Epithelial cell of proximal tubule (primary cell): ENCODE results near the gene SCRN2. TPM values are rescaled to one million over a fixed set of nuclear protein-coding genes. Genes with fewer than 3 reads are reported as not detected.

Experiments used
- DNase-seq: peaks from one replicate; pipeline ENCODE4 v3.0.0-alpha.2; 2011; ENCODE audit warnings: low read depth
- H3K4me3 ChIP-seq: 2 replicates; pipeline ENCODE4 v1.5.1; 2011; ENCODE audit warnings: low read depth, mild to moderate bottlenecking, low read length
- total RNA-seq: library from RNA; depleted of rRNA; stranded (reverse); fragments of >200 nt; gene quantifications from 2 replicates; pipeline ENCODE4 v1.2.3, GENCODE V29; 2015
- TF ChIP-seq, protein P1 (sequence below): conservative IDR thresholded peaks from 2 replicates; pipeline ENCODE4 v1.5.1; 2012; ENCODE audit warnings: low read depth, mild to moderate bottlenecking, low read length

Gene SCRN2
- total RNA-seq, 1 donor from 2014 or later = 21.2 TPM

GRCh38 chr17:47803751-47804150 lies 37.3 kb downstream of the SCRN2 start:
- TF ChIP-seq, protein P1, sequence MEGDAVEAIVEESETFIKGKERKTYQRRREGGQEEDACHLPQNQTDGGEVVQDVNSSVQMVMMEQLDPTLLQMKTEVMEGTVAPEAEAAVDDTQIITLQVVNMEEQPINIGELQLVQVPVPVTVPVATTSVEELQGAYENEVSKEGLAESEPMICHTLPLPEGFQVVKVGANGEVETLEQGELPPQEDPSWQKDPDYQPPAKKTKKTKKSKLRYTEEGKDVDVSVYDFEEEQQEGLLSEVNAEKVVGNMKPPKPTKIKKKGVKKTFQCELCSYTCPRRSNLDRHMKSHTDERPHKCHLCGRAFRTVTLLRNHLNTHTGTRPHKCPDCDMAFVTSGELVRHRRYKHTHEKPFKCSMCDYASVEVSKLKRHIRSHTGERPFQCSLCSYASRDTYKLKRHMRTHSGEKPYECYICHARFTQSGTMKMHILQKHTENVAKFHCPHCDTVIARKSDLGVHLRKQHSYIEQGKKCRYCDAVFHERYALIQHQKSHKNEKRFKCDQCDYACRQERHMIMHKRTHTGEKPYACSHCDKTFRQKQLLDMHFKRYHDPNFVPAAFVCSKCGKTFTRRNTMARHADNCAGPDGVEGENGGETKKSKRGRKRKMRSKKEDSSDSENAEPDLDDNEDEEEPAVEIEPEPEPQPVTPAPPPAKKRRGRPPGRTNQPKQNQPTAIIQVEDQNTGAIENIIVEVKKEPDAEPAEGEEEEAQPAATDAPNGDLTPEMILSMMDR = no peak
- no peak overlapping the region for H3K4me3 ChIP-seq
- no peak for DNase-seq

- DNase-seq = no peak
- no peak overlapping the region for H3K4me3 ChIP-seq
- TF ChIP-seq, protein P1 = no peak
These were observed 37.9 kb downstream of the SCRN2 start for GRCh38 chr17:47803201-47803600.

DNA sequence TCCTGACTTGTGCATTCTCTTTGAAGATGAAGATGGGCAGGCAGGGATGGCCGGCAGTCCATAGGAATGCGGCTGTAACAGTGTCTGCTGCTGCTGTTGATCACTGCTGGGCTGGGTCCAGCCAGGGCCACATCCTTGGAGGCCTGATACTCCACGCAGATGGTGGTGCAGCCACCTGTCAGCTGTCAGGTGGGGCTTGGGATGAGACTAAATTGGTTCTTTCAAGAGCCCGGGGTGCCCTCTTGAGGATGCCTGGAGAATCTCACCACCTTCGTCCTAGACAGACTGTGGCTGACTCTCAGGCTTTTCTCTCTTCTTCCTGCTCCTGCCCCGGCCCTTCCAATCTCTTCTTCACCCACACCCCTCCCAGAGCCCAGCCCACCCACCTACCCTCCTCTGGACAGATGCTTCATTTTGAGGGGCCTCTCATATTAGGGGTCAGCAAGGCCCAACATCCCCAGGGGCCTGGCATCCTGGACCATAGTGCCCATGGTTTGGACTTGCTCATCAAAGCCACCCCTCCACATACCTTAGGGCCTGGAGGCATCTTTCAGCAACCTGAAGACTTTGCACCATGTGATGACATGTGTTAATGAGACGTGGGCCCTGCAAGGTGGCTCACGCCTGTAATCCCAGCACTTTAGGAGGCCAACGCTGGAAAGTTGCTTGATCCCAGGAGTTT lies 38.6 kb downstream of the SCRN2 start:
- H3K4me3 ChIP-seq = no peak overlapping the region
- TF ChIP-seq, protein P1 = peak; percentile 74
- DNase-seq = no peak

DNA sequence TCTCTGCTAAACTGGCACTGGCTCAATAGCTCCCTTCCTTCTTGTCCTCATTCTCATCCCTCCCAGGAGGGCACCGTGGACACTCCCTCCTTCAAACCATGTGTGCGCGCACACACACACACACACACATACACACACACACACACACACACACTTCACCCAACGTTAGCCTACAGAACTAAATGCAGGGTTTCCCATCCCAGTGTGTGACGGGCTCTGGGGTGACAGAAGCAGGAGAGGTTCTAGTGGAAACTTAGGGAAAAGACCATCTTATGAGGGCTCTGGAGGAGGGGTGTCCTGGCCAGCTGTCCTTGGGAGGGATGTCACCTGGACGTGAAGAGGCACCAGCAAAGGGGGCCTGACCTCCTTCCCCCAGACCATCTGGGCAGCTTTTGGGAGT lies 39.2 kb downstream of the SCRN2 start:
- TF ChIP-seq, protein P1 = no peak

GRCh38 chr17:47801176-47801765 lies 39.8 kb downstream of the SCRN2 start:
- no peak for DNase-seq
- TF ChIP-seq, protein P1 = no peak
- no peak overlapping the region for H3K4me3 ChIP-seq

More for the DNA sequence above, 39.2 kb downstream of the SCRN2 start:
- H3K4me3 ChIP-seq = no peak overlapping the region
- no peak for DNase-seq

- H3K4me3 ChIP-seq = no peak overlapping the region
- no peak for DNase-seq
- TF ChIP-seq, protein P1 = no peak
These were observed 40.4 kb downstream of the SCRN2 start for GRCh38 chr17:47800686-47801085.

DNA sequence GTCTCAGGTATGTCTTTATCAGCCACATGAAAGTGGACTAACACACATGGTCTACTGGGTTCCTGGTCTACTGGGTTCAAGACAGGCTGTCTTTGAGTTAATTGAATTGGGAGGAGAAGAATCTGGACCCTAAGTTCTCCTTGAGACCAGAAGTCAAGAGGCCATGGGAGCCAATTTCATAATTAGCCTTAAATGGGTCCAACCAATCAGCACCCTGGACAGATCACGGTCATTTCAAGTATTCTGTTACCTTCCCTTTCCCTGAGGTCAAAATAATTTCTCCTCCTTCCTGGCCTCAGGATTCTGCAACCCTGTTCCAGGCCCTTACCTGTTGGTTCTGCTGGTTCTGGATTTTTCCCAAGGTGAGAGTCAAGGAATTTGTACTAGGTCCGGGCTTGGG lies 43.3 kb downstream of the SCRN2 start:
- TF ChIP-seq, protein P1 = no peak
- no peak for DNase-seq
- no peak overlapping the region for H3K4me3 ChIP-seq
